Neural progenitor cell (in vitro differentiated cells): ENCODE results near the gene STEEP1.

ENCODE experiments used
- EZH2 ChIP-seq: fragments of 200-600 bp; sonication (generic); IDR thresholded peaks from 2 replicates; pipeline ENCODE4 v1.6.1; 2017; ENCODE audit warnings: antibody characterized with exemption, mild to moderate bottlenecking, moderate library complexity
- EZH2phosphoT487 ChIP-seq: fragments of 200-600 bp; sonication (generic); IDR thresholded peaks from 2 replicates; pipeline ENCODE4 v1.6.1; 2017; ENCODE audit warnings: antibody characterized with exemption
- TF ChIP-seq, protein P1 (sequence below): fragments of 200-600 bp; sonication (generic); IDR thresholded peaks from 2 replicates; pipeline ENCODE4 v1.5.1; 2017; ENCODE audit warnings: antibody characterized with exemption, mild to moderate bottlenecking

DNA sequence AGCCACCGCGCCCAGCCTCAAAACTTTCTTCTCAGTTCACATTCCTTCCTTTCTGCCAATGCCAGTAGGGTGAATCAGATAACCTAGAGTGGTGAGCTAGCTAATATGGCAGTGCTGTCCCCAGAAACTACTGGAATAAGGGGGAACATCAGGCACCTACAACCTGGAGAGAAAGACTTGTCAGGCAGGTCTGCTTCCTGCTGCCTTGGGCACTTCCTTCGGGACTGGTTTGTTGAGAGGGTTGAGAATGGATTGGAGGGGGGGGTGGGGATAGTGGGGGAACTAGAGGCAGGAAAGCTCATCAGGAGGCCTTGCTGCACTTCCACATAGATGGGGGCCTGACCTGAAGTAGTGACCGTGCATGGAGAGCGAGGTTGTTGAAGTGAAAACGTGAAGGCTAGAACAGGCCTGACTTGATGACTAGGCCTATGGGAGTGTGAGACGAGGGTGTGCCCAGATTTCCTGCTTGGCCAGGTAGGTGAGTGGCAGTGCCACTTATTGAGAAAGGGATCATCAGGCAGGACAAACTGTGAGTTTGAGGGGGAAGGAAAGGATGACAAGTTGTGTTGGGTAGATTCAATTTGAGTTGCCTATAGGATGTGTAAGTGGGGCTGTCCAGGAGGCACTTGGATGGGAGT lies 63.6 kb downstream of the STEEP1 start:
- TF ChIP-seq EZH2 = no peak
- TF ChIP-seq, protein P1, sequence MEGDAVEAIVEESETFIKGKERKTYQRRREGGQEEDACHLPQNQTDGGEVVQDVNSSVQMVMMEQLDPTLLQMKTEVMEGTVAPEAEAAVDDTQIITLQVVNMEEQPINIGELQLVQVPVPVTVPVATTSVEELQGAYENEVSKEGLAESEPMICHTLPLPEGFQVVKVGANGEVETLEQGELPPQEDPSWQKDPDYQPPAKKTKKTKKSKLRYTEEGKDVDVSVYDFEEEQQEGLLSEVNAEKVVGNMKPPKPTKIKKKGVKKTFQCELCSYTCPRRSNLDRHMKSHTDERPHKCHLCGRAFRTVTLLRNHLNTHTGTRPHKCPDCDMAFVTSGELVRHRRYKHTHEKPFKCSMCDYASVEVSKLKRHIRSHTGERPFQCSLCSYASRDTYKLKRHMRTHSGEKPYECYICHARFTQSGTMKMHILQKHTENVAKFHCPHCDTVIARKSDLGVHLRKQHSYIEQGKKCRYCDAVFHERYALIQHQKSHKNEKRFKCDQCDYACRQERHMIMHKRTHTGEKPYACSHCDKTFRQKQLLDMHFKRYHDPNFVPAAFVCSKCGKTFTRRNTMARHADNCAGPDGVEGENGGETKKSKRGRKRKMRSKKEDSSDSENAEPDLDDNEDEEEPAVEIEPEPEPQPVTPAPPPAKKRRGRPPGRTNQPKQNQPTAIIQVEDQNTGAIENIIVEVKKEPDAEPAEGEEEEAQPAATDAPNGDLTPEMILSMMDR = no peak
- no peak for TF ChIP-seq EZH2phosphoT487
